GM13976 (cell line): ENCODE data around the gene DAPK2.

Source experiments
- DNase-seq: peaks from one replicate; pipeline ENCODE4 v3.0.0; 2012; ENCODE audit warnings: low spot score
- in situ Hi-C: fragments of 300-500 bp; cut with MboI; formaldehyde crosslinking; loops from one replicate; pipeline ENCODE4 v1.12.0; 2022; ENCODE audit warnings: low sequenced_read_pairs, mixed read lengths, inconsistent platforms; ENCODE audit not compliant: unreplicated experiment
- TF ChIP-seq, protein P1 (sequence below): IDR thresholded peaks from 2 replicates; pipeline ENCODE4 v1.5.1; 2012; ENCODE audit warnings: borderline replicate concordance, mild to moderate bottlenecking; ENCODE audit not compliant: insufficient read depth; ENCODE audit errors: extremely low read depth, missing control alignments, control extremely low read depth

The DAPK2 gene

DNA sequence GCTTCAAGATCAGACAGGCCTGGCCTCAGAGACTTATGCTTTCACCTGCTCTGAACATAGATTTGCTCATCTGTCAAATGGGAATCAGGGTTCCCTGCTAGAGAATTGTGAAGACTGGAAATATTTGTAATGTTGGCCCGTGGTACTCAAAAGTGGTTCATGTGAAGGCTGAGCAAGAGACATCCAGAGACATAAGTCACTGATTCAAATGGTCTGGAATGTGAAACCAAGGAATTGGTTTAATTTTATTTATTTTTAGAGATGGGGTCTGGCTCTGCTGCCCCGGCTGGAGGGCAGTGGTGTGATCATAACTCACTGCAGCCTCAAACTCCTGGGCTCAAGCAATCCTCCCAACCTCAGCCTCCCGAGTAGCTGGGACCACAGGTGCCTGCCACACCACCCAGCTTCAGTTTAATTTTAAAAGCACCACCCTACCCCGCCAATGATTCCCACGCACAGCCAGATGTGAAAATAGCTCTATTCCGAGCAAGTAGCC is 60.1 kb downstream of the DAPK2 start:
- in situ Hi-C loops = no loop called here
- TF ChIP-seq, protein P1, sequence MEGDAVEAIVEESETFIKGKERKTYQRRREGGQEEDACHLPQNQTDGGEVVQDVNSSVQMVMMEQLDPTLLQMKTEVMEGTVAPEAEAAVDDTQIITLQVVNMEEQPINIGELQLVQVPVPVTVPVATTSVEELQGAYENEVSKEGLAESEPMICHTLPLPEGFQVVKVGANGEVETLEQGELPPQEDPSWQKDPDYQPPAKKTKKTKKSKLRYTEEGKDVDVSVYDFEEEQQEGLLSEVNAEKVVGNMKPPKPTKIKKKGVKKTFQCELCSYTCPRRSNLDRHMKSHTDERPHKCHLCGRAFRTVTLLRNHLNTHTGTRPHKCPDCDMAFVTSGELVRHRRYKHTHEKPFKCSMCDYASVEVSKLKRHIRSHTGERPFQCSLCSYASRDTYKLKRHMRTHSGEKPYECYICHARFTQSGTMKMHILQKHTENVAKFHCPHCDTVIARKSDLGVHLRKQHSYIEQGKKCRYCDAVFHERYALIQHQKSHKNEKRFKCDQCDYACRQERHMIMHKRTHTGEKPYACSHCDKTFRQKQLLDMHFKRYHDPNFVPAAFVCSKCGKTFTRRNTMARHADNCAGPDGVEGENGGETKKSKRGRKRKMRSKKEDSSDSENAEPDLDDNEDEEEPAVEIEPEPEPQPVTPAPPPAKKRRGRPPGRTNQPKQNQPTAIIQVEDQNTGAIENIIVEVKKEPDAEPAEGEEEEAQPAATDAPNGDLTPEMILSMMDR = no peak
- DNase-seq = no peak

DNA sequence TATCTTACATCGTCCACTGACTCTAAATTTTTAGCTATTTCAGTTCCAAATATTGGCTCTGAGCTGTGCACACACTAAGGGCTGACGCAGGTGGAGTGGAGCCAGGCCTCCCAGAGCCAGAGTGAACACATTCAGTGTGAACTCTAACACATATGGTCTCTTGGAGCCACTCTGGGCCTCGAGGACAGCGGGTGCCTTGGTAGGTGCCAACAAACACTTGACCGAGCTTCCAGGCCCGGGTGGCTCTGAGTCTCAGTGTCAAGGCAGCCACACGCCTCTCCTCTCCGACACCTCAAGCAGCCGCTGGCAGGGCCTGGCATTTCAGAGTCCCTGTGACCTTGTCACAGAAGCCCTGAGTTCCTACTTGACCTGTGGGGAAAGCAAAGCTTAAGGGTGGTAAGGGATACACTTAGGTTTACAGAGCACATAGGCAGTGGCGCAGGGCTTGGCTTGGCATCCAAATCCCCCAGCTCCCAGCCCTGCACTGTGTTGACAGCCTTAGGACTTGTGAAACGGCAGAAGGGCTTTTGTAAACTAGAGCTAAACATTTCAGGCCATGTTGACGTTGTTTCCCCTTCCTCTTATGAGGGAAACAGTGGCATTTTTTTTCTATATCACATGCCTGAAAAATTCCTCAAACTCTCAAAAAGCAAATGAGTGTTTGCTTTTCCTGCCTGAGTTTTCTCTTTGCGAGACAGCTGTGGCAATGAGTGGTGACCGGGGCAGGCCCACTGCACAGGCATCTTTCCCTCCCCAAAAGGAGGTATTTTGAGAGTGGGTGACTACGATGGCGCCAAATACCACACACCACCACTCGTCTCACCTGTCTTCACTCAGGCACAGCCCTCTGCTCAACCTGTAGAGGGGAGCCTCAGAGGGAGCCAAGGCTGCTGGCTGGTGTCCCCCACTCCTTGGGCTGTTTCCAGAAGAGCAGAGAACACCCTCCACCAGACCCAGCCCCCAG is 60.8 kb downstream of the DAPK2 start:
- DNase-seq = no peak
- in situ Hi-C loops = no loop called here
- TF ChIP-seq, protein P1 = no peak

DNA sequence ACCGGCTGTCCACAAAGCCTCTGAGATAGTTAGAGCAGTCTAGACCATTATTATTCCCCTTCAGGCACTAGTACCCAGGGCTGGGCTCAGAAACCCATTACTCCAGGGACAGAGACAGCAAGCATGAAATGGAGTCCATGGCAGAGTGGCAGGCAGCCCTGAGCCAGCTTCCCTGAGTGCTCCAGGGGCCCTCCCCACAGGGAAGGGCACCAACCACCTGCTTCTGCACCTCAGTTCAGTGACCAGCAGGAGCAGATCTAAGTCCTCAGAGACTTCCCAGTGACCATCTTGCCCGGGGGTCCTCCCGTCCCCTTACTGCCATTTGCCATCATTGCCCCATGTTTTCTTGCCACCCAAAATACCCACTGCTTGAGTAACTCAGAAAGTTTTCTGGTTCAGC is 62.0 kb downstream of the DAPK2 start:
- no peak for DNase-seq
- in situ Hi-C loops = no loop called here
- TF ChIP-seq, protein P1 = no peak

DNA sequence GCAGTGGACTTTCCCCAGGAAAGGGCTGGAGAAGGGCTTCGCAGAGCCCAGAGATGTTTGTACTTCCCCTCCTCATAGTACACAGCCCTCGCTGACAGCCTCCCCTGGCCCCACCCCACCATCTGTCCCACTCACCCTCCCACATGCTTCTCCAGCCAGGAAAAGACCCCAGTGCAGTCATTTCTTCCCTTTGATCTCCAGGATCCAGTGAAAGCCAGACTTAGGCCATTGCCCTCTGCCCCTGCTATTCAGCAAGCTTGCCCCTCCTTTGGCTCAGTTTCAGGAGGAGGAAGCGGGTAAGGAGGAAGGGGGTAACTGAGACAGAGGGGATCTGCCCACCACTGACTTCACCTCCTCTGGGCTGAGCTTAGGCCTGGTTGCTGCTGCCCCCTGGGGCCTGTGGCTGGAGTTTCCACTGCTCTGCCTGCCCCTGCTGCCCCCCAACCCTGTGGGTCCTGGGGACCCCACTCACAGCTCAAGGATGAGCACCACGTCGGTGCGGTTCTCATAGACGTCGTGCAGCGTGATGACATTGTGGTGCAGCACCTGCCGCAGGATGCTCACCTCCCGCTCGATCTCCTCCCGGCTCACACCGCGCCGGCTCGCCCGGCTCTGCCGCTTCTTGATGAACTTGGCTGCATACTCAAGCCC is 63.1 kb downstream of the DAPK2 start:
- DNase-seq = peak; percentile 54
- TF ChIP-seq, protein P1 = no peak
- in situ Hi-C loops = no loop called here

DNA sequence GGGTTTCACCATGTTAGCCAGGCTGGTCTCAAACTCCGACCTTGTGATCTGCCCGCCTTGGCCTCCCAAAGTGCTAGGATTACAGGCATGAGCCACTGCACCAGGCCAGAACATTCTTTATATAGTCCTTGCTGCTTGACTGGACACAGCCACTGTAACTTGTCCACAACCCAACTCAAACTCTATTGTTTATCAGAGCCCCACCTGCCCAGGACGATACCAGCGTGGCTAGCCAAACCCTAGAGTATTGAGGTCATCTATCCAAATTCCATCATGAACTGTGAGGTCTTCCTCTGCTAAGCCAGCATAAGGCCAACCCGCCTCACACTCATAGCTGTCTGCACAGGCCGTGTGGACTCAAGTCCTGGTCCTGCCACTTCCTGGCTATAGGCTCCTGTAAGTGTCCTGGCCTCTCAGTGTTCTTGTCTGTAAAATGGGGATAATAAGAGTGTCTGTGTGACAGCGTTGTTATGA is 63.9 kb downstream of the DAPK2 start:
- TF ChIP-seq, protein P1 = no peak
- no peak for DNase-seq
- in situ Hi-C loops = no loop called here

DNA sequence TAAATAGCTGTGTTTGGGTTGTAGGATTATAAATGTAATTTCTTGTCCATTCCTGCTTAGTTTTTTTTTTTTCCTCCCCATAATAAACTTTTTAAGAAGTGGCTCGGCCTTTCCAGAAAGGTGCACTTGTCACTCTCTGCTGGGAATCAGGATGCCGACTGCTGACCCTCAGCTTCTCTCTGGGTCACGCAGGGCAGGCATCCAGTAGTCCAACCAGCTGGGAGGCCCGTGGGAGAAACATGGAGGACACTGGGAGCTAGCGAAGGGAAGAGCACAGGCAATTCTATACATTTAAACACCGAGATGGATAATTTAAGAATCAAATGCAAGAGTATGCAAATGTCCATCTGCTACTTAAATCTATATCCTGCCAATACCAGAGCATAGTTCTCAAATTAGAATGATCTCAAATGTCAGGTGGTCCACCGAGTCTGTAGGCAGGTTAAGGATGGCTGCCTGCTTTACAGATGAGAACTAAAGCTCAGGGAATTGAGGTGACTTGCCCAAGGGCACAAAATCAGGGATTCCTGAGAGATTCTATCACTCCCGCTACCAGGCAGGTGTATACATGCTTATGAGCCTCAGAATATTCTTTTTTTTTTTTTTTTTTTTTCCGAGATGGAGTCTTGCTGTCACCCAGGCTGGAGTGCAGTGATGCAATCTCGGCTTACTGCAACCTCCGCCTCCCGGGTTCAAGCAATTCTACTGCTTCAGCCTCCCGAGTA is 64.5 kb downstream of the DAPK2 start:
- TF ChIP-seq, protein P1 = no peak
- in situ Hi-C loops = no loop called here
- DNase-seq = no peak
